Hepatocyte (in vitro differentiated cells): ENCODE measurements around the gene MAST3. TPM values are rescaled to one million over a fixed set of nuclear protein-coding genes. Genes with fewer than 3 reads are reported as not detected.

Experiments used
- DNase-seq: peaks from one replicate; pipeline ENCODE4 v3.0.0-alpha.2; 2016; ENCODE audit warnings: low spot score
- H2AFZ ChIP-seq: fragments of 200-600 bp; sonication (generic); 2 replicates; pipeline ENCODE4 v1.6.0; 2016; ENCODE audit warnings: antibody characterized with exemption, mild to moderate bottlenecking
- H3K27ac ChIP-seq: fragments of 200-600 bp; sonication (generic); 2 replicates; pipeline ENCODE4 v1.5.1; 2016; ENCODE audit warnings: mild to moderate bottlenecking
- H3K27me3 ChIP-seq: fragments of 200-600 bp; sonication (generic); 2 replicates; pipeline ENCODE4 v1.6.1; 2016
- H3K36me3 ChIP-seq: fragments of 200-600 bp; sonication (generic); replicated peaks from 2 replicates; pipeline ENCODE4 v1.5.1; 2016; ENCODE audit warnings: low read depth; ENCODE audit not compliant: insufficient read depth
- H3K4me1 ChIP-seq: fragments of 200-600 bp; sonication (generic); 2 replicates; pipeline ENCODE4 v1.5.1; 2016; ENCODE audit warnings: mild to moderate bottlenecking, moderate library complexity; ENCODE audit not compliant: insufficient read depth
- H3K4me2 ChIP-seq: fragments of 200-600 bp; sonication (generic); 2 replicates; pipeline ENCODE4 v1.6.0; 2016
- H3K4me3 ChIP-seq: fragments of 200-600 bp; sonication (generic); 2 replicates; pipeline ENCODE4 v1.5.1; 2016; ENCODE audit warnings: mild to moderate bottlenecking
- H3K79me2 ChIP-seq: fragments of 200-600 bp; sonication (generic); 2 replicates; pipeline ENCODE4 v1.6.0; 2017; ENCODE audit warnings: mild to moderate bottlenecking
- H3K9me2 ChIP-seq: fragments of 200-600 bp; sonication (generic); replicated peaks from 2 replicates; pipeline ENCODE4 v1.6.0; 2017; ENCODE audit warnings: mild to moderate bottlenecking; ENCODE audit not compliant: insufficient read depth
- H3K9me3 ChIP-seq: fragments of 200-600 bp; sonication (generic); 2 replicates; pipeline ENCODE4 v1.5.1; 2016; ENCODE audit warnings: low read depth, mild to moderate bottlenecking
- H4K20me1 ChIP-seq: fragments of 200-600 bp; sonication (generic); 2 replicates; pipeline ENCODE4 v1.6.0; 2016; ENCODE audit warnings: mild to moderate bottlenecking; ENCODE audit not compliant: insufficient read depth, poor library complexity, severe bottlenecking
- EZH2 ChIP-seq: fragments of 200-600 bp; sonication (generic); IDR thresholded peaks from 2 replicates; pipeline ENCODE4 v1.6.1; 2016; ENCODE audit warnings: antibody characterized with exemption, mild to moderate bottlenecking, borderline replicate concordance
- EZH2phosphoT487 ChIP-seq: fragments of 200-600 bp; sonication (generic); IDR thresholded peaks from one replicate; pipeline ENCODE4 v1.6.1; 2018; ENCODE audit warnings: antibody characterized with exemption, mild to moderate bottlenecking, low read depth, moderate library complexity; ENCODE audit not compliant: unreplicated experiment, severe bottlenecking
- WGBS: methylation state at CpG from one replicate; pipeline ENCODE4 v1.1.6; 2016; ENCODE audit warnings: low lambda C conversion rate; ENCODE audit errors: missing lambda C conversion rate; 5-methylcytosine and 5-hydroxymethylcytosine counted together
- polyA plus RNA-seq: library from polyadenylated mRNA; unstranded; fragments of >200 nt; fragmentation: Nextera tagmentation; extraction: Ambion mirVana; gene quantifications from 2 replicates; pipeline ENCODE4 v1.2.1, GENCODE V29; 2016
- total RNA-seq: library from RNA; depleted of rRNA; stranded (reverse); fragments of >200 nt; gene quantifications from 2 replicates; pipeline ENCODE4 v1.2.3, GENCODE V29; 2014
- TF ChIP-seq, protein P1 (sequence below): fragments of 200-600 bp; sonication (generic); IDR thresholded peaks from 2 replicates; pipeline ENCODE4 v1.5.1; 2016; ENCODE audit warnings: antibody characterized with exemption, mild to moderate bottlenecking; ENCODE audit not compliant: poor library complexity

MAST3 gene
- total and polyA plus RNA-seq, 2 experiments from 2014 or later: 9.7 to 10.3 TPM

DNA sequence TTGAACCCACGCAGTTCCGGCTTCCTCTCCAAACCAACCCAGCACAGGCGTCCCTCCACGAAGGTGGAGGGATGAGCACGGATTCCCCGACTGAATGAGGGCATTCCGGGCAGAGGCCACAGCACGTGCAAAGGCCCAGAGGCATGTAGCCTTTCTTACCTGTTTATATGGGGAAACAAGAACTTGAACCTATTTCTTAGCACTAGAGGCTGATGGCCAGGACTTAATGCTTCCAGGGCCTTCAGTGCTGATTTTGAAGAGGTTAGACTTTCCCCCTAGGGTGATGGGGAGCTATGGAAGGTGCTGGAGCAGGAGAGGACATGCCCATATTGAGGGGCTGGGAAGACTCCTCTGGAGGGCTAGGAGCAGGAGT is 2.0 kb downstream of the MAST3 start:
- 88% methylated on average over 8 of the region's 8 CpGs for WGBS

DNA sequence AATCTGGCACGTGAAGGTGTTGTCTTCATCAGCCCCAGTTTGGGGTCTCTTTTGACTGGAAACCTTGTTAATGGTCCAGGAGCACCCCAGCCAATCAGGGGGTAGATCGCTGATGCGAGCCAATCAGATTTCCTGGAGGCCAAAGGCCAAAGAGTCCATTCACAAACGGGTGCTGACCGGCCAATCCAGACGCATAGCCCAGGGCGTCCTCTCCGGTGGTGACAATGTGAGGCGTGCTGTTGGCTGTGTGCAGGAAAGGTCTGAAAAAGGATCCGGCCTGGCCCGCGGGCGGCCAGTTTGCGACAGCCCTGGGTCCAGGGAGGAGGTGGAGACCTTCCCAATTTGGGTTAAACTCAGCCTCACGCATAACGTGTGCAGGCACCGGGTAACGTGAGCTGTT is 3.1 kb downstream of the MAST3 start:
- no peaks in the 10 kb centered on the region for H3K36me3 ChIP-seq
- H3K79me2 ChIP-seq: no peaks in the 10 kb centered on the region
- H3K4me2 ChIP-seq: no peak overlapping the region
- no peaks in the 10 kb centered on the region for H3K9me2 ChIP-seq
- no peak overlapping the region for H2AFZ ChIP-seq
- TF ChIP-seq EZH2: no peak
- no peak for TF ChIP-seq EZH2phosphoT487
- TF ChIP-seq, protein P1, sequence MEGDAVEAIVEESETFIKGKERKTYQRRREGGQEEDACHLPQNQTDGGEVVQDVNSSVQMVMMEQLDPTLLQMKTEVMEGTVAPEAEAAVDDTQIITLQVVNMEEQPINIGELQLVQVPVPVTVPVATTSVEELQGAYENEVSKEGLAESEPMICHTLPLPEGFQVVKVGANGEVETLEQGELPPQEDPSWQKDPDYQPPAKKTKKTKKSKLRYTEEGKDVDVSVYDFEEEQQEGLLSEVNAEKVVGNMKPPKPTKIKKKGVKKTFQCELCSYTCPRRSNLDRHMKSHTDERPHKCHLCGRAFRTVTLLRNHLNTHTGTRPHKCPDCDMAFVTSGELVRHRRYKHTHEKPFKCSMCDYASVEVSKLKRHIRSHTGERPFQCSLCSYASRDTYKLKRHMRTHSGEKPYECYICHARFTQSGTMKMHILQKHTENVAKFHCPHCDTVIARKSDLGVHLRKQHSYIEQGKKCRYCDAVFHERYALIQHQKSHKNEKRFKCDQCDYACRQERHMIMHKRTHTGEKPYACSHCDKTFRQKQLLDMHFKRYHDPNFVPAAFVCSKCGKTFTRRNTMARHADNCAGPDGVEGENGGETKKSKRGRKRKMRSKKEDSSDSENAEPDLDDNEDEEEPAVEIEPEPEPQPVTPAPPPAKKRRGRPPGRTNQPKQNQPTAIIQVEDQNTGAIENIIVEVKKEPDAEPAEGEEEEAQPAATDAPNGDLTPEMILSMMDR: no peak
- H3K27ac ChIP-seq: no peak overlapping the region
- DNase-seq: no peak
- peaks cover 16% of the 10 kb centered on the region for H3K4me1 ChIP-seq
- WGBS: 24% methylated on average over 18 of the region's 18 CpGs
- peaks cover 27% of the 10 kb centered on the region for H3K27me3 ChIP-seq
- H4K20me1 ChIP-seq: no peaks in the 10 kb centered on the region
- H3K4me3 ChIP-seq: no peak overlapping the region
- no peaks in the 10 kb centered on the region for H3K9me3 ChIP-seq

More for the DNA sequence above, 2.0 kb downstream of the MAST3 start:
- no peak overlapping the region for H3K4me3 ChIP-seq
- no peaks in the 10 kb centered on the region for H3K36me3 ChIP-seq
- no peaks in the 10 kb centered on the region for H3K9me2 ChIP-seq
- peaks cover 27% of the 10 kb centered on the region for H3K27me3 ChIP-seq
- no peak overlapping the region for H2AFZ ChIP-seq
- no peak overlapping the region for H3K4me2 ChIP-seq
- H4K20me1 ChIP-seq: no peaks in the 10 kb centered on the region
- no peaks in the 10 kb centered on the region for H3K79me2 ChIP-seq
- H3K9me3 ChIP-seq: no peaks in the 10 kb centered on the region
- H3K27ac ChIP-seq: no peak overlapping the region
- DNase-seq: no peak
- TF ChIP-seq EZH2phosphoT487 (no peak), EZH2 (no peak)
- TF ChIP-seq, protein P1: no peak
- H3K4me1 ChIP-seq: peaks cover 16% of the 10 kb centered on the region

DNA sequence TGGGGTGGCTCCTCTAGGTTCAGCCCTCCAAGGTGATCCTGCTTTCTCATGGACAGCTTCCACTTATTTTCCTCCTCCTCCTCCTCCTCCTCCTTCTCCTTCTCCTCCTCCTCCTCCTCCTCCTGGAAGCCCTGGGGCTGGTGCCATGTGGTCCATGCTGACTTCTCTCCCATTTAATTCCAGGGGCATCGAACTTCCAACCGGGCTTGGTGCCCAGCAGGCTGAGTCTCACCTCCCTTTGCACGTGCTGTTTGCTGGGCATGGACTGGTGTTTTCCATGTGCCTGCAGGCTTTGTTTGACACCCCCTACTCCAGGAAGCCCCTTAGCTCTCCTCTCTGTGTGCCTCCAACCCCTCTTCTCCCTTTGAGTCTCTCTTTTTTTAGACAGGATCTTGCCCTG is 3.7 kb downstream of the MAST3 start:
- 74% methylated on average over 3 of the region's 3 CpGs for WGBS
- Histone ChIP-seq H3K27ac (no peak overlapping the region), H4K20me1 (no peaks in the 10 kb centered on the region), H3K4me3 (no peak overlapping the region), H2AFZ (no peak overlapping the region), H3K27me3 (peaks cover 27% of the 10 kb centered on the region), H3K9me3 (no peaks in the 10 kb centered on the region), H3K36me3 (no peaks in the 10 kb centered on the region), H3K9me2 (no peaks in the 10 kb centered on the region), H3K4me2 (no peak overlapping the region), H3K4me1 (peaks cover 16% of the 10 kb centered on the region), H3K79me2 (no peaks in the 10 kb centered on the region)
- no peak for DNase-seq
- TF ChIP-seq, protein P1: no peak
- TF ChIP-seq EZH2phosphoT487 (no peak), EZH2 (no peak)
